HG02938 (cell line): ENCODE measurements around the gene PLA2G12A.
"Not testable (repeated sequence)": the region's sequence is repeated elsewhere in the genome, so short reads cannot be mapped to it uniquely, and the experiment has no call there.

ENCODE experiments used
- ATAC-seq: cut with Tn5 transposase; IDR thresholded peaks from one replicate; pipeline ENCODE4 v1.9.1; 2021; ENCODE audit warnings: mild to moderate bottlenecking, moderate library complexity; ENCODE audit not compliant: unreplicated experiment

The PLA2G12A gene

DNA sequence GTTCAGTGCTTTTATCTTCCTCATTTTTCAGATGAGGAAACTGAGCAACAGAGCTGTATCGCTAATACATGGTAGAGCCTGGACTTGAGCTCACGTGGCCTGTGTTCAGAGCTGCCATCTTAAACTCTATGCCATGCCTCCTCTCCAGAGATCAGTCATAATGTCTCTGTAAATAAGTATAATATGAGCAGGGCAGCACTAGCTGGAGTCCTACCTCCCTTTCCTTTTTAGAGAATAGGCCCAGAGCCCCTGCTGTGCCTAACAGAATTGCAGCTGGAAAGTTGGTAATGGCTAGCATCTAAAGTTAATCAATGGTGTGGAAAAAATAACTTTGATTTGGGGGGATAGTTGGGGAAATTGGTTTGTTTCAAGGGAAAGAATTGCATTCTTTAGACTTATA, 47.0 kb downstream of the PLA2G12A start:
- ATAC-seq: no peak

DNA sequence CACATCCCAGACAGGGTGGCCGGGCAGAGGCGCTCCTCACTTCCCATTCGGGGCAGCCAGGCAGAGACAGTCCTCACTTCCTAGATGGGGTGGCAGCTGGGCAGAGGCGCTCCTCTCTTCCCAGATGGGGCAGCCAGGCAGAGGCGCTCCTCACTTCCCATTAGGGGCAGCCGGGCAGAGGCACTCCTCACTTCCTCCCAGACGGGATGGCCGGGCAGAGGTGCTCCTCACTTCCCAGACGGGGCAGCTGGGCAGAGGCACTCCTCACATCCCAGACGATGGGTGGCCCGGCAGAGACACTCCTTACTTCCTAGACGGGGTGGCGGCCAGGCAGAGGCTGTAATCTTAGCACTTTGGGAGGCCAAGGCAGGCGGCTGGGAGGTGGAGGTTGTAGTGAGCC, 50.9 kb downstream of the PLA2G12A start:
- ATAC-seq: not testable (repeated sequence)

DNA sequence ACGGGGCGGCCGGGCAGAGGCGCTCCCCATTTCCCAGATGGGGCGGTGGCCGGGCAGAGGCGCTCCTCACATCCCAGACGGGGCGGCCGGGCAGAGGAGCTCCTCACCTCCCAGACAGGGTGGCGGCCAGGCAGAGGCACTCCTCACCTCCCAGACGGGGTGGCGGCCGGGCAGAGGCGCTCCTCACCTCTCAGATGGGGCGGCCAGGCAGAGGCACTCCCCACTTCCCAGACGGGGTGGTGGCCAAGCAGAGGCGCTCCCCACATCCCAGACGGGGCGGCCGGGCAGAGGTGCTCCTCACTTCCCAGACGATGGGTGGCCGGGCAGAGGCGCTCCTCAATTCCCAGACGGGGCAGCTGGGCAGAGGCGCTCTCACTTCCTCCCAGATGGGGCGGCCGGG, 51.4 kb downstream of the PLA2G12A start:
- ATAC-seq: not testable (repeated sequence)

DNA sequence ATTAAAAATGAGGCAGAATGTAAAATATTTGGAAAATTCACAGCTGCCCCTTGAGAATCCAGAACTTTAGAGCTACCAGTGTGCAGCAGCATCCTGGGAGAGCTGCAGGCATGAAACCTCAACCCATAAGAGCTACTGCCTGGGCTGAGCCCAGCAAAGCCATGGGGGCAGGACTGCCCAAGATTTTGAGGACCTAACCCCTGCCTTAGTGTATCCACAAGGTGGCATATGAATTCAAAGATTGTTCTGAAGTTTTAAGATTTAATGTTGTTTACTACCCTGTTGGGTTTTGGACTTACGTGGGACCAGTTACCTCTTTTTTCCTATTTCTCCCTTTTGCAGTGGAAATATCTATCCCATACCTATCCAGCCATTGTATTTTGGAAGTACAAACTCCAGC, 53.0 kb downstream of the PLA2G12A start:
- no peak for ATAC-seq

DNA sequence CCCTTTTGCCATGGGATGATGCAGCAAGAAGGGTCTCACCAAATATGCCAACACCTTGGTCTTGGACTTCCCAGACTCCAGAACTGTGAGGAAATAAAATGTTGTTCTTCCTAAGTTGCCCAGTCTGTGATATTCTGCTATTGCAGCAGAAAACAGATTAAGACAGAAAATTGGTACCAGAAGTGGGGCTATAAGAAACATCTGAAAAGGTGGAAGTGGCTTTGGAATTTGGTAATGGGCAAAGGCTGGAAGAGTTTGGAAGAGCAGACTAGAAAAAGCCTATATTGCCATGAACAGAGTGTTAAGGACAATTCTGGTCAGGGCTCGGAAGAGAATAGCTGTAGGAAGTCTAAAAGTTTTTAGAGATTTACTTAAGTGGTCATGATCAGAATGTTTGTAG, 54.0 kb downstream of the PLA2G12A start:
- ATAC-seq: no peak

DNA sequence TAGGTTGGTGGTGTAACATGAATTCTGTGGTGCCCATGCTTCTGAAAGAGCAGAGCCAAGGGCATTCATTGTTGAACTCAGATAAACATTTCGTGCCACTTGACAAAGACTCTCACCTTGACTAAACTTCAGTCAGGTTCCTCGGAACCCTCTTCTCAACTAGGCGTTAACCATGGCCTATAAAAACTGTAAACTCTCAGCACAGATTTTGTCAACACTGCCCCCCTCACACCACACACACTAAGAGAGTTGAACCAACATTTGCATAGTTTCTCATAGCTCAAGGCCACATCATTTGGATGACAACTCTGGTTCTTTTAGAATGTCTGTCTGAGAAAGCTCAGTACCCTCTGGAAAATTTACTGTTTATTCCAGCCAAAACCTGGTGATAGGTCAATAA, 54.7 kb downstream of the PLA2G12A start:
- no peak for ATAC-seq

DNA sequence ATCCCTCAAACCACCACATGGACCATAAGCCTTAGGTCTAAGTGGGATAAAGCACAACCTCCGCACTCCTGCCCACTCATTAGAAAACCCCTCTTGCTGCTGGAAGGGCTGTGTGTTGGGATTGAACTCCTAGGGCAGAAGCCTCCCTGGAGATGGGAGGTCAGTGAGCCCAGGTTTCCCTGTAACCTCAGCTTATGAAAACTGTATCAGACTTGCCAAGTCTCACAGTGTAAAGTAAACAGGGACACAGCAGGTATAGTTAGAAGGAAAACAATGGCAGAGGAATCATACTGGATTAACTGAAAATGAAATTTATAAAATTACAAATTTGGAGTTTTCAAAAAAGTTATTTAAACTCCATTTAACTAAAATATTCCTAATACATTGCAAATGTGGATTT, 56.6 kb downstream of the PLA2G12A start:
- no peak for ATAC-seq

DNA sequence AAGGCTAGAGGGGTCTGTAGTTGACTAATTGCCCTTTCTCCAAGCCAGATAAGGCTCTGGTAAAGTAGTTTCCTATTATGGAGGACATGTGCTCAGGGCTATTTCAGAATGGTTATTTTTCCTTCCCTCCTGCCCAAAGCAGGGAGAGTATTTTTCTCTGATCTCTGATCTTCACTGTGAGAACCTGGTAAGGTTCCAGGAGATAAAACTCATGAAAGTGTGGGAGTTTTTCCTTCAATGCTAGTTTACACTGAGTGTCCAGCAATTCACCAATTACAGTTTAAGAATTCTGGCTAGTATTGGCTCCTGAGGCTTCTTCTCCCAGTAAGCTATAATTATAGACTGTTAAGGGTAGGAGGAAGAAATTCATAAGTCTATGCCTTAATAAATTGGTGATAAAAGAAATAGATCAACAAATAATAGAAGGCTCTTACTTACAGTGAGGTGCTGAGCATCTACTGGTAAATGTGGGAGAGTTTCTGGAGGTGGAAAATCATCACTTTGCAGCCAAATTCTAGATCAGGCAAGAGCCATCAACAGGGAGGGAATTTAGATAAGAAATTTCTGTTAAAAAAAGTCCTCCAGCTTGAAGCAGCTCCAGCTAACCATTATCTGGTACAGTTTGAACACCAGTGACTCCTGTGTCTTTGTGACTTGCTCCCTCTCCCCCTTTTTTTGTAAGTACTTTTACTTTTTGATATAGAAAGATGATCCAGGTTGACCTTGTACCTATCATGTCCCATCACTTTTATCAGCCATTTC, 57.5 kb downstream of the PLA2G12A start:
- no peak for ATAC-seq

DNA sequence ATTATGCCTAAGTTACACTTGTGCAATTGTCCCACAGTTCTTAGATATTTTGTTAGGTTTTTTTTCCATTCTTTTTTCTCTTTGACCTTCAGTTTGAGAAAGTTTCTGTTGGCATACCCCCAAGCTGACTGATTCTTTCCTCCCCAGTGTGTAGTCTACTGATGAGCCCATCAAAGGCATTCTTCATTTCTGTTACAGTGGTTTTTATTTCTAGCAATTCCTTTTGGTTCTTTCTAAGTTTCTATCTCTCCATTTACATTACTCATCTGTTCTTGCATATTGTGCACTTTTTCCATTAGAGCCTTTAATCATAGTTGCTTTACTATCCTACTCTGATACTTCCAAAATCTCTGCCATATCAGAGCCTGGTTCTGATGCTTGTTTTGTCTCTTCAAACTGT, 58.5 kb downstream of the PLA2G12A start:
- ATAC-seq: no peak

DNA sequence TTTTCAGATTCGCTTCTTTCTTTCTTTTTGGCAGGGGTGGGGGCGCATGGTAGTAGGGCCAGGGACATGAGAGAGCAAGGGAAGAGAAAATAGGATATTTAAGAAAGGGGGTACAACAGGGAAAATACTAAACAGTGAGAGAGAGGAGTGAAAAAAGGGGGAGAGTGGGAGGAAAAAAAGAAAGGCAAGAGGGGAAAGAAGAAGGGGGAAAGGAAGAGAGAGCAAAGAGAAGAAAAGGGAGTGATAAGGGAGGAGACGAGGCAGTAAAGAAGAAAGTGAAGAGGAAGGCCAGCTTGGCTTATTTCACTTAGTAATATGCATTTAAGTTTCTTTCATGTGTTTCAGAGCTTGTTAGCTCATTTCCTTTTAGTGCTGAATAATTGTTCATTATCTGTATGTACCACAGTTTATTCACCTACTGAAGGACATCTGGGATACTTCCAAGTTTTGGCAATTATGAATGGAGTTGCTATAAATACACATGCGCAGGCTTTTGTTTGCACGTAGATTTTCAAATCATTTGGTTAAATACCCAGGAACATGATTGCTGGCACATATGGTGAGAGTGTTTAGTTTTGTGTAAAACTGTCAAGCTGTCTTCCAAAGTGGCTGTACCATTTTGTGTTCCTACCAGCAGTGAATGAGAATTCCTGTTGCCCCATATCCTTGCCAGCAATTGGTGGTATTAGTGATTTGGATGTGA, 63.9 kb downstream of the PLA2G12A start:
- ATAC-seq: no peak

DNA sequence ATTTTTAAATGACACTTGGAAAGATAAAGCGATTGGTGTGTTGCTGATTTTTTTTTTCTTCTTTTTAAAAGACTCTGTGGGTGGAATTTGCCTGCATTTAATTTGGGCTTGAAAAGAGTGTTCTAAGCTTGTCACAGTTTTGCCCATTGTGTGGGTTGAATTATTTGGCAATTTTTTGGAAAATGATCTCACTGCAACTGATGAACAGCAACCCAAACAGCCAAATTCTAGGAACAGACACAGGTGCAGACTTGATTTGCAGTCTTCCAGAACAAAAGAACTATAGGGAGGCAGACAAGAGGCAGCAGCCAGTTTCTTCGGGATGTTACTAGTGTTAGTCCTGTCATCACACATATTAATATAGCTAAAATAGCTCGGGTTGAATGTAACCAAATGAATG, 67.1 kb downstream of the PLA2G12A start:
- no peak for ATAC-seq

DNA sequence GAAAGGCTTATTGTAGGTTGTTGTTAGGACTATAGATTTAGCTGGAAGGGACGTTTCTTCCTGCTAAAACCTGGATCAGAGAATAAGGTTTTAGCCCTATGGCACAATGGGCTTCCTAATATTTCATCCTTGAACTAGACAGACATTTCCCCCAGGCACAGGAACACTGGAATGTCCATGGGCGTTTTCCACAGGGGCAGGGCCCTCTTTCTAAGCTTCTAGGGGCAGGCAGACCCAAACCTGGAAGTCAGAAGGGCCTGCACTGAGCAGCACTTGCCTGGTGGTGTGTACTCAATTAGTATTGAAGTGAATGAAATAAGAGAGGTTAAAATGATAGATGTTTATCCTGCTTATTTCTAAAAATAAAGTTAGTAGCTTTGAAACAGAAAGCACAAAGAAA, 67.8 kb downstream of the PLA2G12A start:
- ATAC-seq: no peak
